SU-DHL-6 (cell line): ENCODE data around the gene TMEM50B.
"Not testable (repeated sequence)": the region's sequence is repeated elsewhere in the genome, so short reads cannot be mapped to it uniquely, and the experiment has no call there.

Experiments
- H2AFZ ChIP-seq: fragments of 200-600 bp; sonication (generic); 2 replicates; pipeline ENCODE4 v1.6.1; 2014; ENCODE audit warnings: low read depth, mild to moderate bottlenecking, moderate library complexity, mixed read lengths, antibody characterized with exemption, low read length; ENCODE audit not compliant: severe bottlenecking
- H3F3A ChIP-seq: fragments of 200-600 bp; shearing (Covaris generic); 2 replicates; pipeline ENCODE4 v1.6.0; 2016; ENCODE audit warnings: antibody characterized with exemption, mild to moderate bottlenecking; ENCODE audit not compliant: insufficient read depth
- H3K27ac ChIP-seq: fragments of 200-600 bp; sonication (generic); 2 replicates; pipeline ENCODE4 v1.5.1; 2016; ENCODE audit warnings: low read depth, mild to moderate bottlenecking, low read length, moderate library complexity, mixed read lengths
- H3K27me3 ChIP-seq: fragments of 200-600 bp; sonication (generic), shearing (Covaris generic); 2 replicates; pipeline ENCODE4 v1.6.0; 2014; ENCODE audit warnings: mild to moderate bottlenecking, low read length
- H3K36me3 ChIP-seq: fragments of 200-600 bp; sonication (generic); 2 replicates; pipeline ENCODE4 v1.6.1; 2014; ENCODE audit warnings: mild to moderate bottlenecking, low read length, mixed read lengths
- H3K4me2 ChIP-seq: fragments of 300-600, 200-600 bp; shearing (Covaris generic), sonication (generic); 2 replicates; pipeline ENCODE4 v1.6.0; 2014; ENCODE audit warnings: low read length, low read depth, mild to moderate bottlenecking; ENCODE audit not compliant: poor library complexity, severe bottlenecking
- H3K4me3 ChIP-seq: fragments of 200-600 bp; sonication (generic); 2 replicates; pipeline ENCODE4 v1.5.1; 2014; ENCODE audit warnings: antibody characterized with exemption, low read length, mild to moderate bottlenecking, mixed read lengths; ENCODE audit not compliant: insufficient read depth, poor library complexity, severe bottlenecking
- H3K79me2 ChIP-seq: fragments of 200-600 bp; sonication (generic); 2 replicates; pipeline ENCODE4 v1.6.1; 2014; ENCODE audit warnings: mild to moderate bottlenecking, low read length, moderate library complexity; ENCODE audit not compliant: insufficient read depth
- H3K9ac ChIP-seq: fragments of 200-600 bp; sonication (generic); 2 replicates; pipeline ENCODE4 v1.7.0; 2014; ENCODE audit warnings: mild to moderate bottlenecking, low read length
- H3K9me2 ChIP-seq: fragments of 200-600 bp; sonication (generic); replicated peaks from 2 replicates; pipeline ENCODE4 v1.6.1; 2014; ENCODE audit warnings: low read length; ENCODE audit not compliant: insufficient read depth
- H3K9me3 ChIP-seq: fragments of 200-600 bp; sonication (generic); 2 replicates; pipeline ENCODE4 v1.6.1; 2014; ENCODE audit warnings: low read length, mixed read lengths; ENCODE audit not compliant: insufficient read depth
- H4K20me1 ChIP-seq: fragments of 200-600 bp; sonication (generic); 2 replicates; pipeline ENCODE4 v1.6.1; 2014; ENCODE audit warnings: low read depth, mild to moderate bottlenecking, antibody characterized with exemption, low read length, moderate library complexity, mixed read lengths
- EZH2phosphoT487 ChIP-seq: fragments of 200-600 bp; sonication (generic), shearing (Covaris generic); conservative IDR thresholded peaks from 2 replicates; pipeline ENCODE4 v1.6.1; 2018; ENCODE audit warnings: mild to moderate bottlenecking, antibody characterized with exemption, low read length, moderate library complexity, mixed read lengths
- TF ChIP-seq, protein P1 (sequence below): fragments of 200-600 bp; sonication (generic); IDR thresholded peaks from one replicate; pipeline ENCODE4 v1.5.1; 2017; ENCODE audit warnings: antibody characterized with exemption, mild to moderate bottlenecking, low read length, moderate library complexity; ENCODE audit not compliant: insufficient read depth, poor library complexity, severe bottlenecking

Gene TMEM50B

DNA sequence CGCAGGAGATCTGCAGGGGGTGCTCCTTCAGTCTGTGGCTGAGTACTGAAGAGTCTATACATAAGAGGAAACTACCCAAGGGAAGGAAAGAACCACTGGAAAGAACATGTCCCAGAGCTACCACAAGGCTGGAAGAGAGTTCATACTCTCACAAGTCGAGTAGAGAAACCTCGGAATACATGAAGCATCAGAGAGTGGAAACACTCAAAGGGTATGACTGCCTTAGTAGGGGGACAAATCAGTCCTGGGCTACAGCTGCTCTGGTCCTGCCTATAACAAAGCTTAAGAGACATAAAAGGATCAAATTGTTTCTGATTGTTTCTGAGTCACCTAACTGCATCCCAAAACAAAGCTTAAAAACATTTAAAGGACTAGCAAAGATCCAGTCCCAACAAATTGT, 27.4 kb downstream of the TMEM50B start:
- Histone ChIP-seq H3K9ac (no peak overlapping the region), H3K4me3 (no peak overlapping the region), H3K27me3 (no peaks in the 10 kb centered on the region), H2AFZ (no peak overlapping the region), H4K20me1 (no peaks in the 10 kb centered on the region), H3F3A (no peaks in the 10 kb centered on the region; the same call in 1 of the 2 replicates), H3K79me2 (no peaks in the 10 kb centered on the region), H3K36me3 (0 out of 2 replicates have a peak, but pooled peaks cover 2% of the 10 kb centered on the region), H3K4me2 (no peak overlapping the region), H3K27ac (no peak overlapping the region), H3K9me2 (no peaks in the 10 kb centered on the region), H3K9me3 (no peaks in the 10 kb centered on the region)
- TF ChIP-seq EZH2phosphoT487 = no peak
- TF ChIP-seq, protein P1, sequence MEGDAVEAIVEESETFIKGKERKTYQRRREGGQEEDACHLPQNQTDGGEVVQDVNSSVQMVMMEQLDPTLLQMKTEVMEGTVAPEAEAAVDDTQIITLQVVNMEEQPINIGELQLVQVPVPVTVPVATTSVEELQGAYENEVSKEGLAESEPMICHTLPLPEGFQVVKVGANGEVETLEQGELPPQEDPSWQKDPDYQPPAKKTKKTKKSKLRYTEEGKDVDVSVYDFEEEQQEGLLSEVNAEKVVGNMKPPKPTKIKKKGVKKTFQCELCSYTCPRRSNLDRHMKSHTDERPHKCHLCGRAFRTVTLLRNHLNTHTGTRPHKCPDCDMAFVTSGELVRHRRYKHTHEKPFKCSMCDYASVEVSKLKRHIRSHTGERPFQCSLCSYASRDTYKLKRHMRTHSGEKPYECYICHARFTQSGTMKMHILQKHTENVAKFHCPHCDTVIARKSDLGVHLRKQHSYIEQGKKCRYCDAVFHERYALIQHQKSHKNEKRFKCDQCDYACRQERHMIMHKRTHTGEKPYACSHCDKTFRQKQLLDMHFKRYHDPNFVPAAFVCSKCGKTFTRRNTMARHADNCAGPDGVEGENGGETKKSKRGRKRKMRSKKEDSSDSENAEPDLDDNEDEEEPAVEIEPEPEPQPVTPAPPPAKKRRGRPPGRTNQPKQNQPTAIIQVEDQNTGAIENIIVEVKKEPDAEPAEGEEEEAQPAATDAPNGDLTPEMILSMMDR = no peak

DNA sequence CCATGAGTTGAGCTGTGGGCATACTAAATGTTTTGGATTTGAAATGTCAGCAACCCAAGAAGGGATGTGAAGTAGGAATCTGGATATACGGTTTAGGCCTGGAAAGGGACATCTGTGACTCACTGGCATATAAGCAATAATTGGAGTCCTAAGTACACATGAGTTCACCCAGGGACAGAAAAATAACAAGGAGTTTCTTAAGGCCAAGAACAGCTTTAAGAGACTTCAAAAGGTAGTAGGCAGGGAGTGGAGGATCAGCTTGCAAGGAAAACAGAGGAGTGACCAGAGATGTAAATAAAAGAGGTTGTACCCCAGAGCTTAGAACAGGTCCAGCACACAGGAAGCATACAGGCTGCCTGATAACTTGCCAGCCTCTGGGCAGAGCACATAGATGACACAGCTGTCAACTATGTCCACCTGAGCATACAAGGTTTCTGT, 28.1 kb downstream of the TMEM50B start:
- Histone ChIP-seq H3K9me2 (no peaks in the 10 kb centered on the region), H3K36me3 (0 out of 2 replicates have a peak, but pooled peaks cover 2% of the 10 kb centered on the region), H3K9me3 (no peaks in the 10 kb centered on the region), H3K9ac (no peak overlapping the region), H3K79me2 (no peaks in the 10 kb centered on the region), H3K27ac (no peak overlapping the region), H3K27me3 (no peaks in the 10 kb centered on the region), H4K20me1 (no peaks in the 10 kb centered on the region), H3K4me3 (no peak overlapping the region), H3K4me2 (no peak overlapping the region), H3F3A (no peaks in the 10 kb centered on the region; the same call in 1 of the 2 replicates), H2AFZ (no peak overlapping the region)
- TF ChIP-seq, protein P1 = no peak
- TF ChIP-seq EZH2phosphoT487 = no peak

DNA sequence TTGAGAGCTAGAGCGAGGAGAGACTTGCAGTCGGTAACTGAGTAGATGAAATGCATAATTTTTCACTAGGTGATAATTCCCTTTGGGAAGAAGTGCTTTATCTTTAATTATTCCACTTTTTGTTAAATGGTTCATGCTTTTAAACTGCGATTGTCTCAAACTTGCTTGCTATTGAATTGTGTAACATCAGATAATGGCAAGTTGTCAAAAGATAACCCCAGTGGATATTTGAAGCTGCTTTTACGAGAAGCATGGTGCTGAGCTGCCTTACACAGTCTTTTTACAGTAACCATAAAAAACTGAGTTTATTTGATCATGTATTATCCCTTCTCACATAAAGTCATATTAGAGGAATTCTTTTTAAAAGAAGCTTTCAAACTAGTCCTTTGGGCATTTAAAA, 30.2 kb downstream of the TMEM50B start:
- Histone ChIP-seq H3K9me2 (no peaks in the 10 kb centered on the region), H3K27me3 (no peaks in the 10 kb centered on the region), H4K20me1 (no peaks in the 10 kb centered on the region), H3K36me3 (no peaks in the 10 kb centered on the region), H3K27ac (no peak overlapping the region), H3K4me3 (no peak overlapping the region), H2AFZ (no peak overlapping the region), H3K4me2 (no peak overlapping the region), H3K9ac (no peak overlapping the region), H3K9me3 (no peaks in the 10 kb centered on the region), H3K79me2 (no peaks in the 10 kb centered on the region), H3F3A (no peaks in the 10 kb centered on the region)
- TF ChIP-seq, protein P1 = no peak
- no peak for TF ChIP-seq EZH2phosphoT487

DNA sequence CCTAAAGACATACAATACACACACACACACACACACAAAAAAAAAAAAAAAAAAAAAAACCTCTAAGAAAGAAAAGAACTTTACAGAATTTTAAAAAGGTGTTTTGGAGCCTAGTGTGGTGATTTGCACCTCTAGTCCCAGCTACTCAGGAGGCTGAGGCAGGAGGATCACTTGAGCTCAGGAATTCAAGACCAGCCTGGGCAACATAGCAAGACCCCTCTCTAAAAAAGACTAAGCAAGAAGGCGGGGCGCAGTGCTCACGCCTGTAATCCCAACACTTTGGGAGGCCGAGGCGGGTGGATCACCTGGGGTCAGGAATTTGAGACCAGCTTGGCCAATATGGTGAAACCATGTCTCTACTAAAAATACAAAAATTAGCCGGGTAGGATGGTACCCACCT, 33.2 kb downstream of the TMEM50B start:
- not testable (repeated sequence) for H3K79me2 ChIP-seq, H3K36me3 ChIP-seq, H3K9me2 ChIP-seq, H3K4me3 ChIP-seq, H2AFZ ChIP-seq, H4K20me1 ChIP-seq, H3K9ac ChIP-seq, H3K27ac ChIP-seq, H3K27me3 ChIP-seq, H3F3A ChIP-seq, H3K4me2 ChIP-seq, H3K9me3 ChIP-seq
